A549 (cell line): ENCODE measurements around the gene SLC28A1. TPM values are rescaled to one million over a fixed set of nuclear protein-coding genes. Genes with fewer than 3 reads are reported as not detected.
"Not testable (repeated sequence)": the region's sequence is repeated elsewhere in the genome, so short reads cannot be mapped to it uniquely, and the experiment has no call there.

Experiments used
- ATAC-seq, 2 experiments: fragments of 200-7000 bp in 1 of 2; fragments of >200 bp in 1 of 2; cut with Nextera tagmentation in 1 of 2; cut with Tn5 transposase in 1 of 2; 3 replicates each; pipeline versions ENCODE4 v1.8.0 to v1.9.1; 2018 to 2020; ENCODE audit warnings: mild to moderate bottlenecking in 1 of 2, moderate library complexity in 1 of 2
- CTCF ChIA-PET: fragments of 300-600 bp; sonication (Branson Sonifier 250); formaldehyde crosslinking; extraction: SDS; loops from one replicate; lab custom pipeline; 2021; ENCODE audit warnings: antibody characterized with exemption, inconsistent platforms; lab: Yijun Ruan, JAX
- POLR2A ChIA-PET: fragments of 350-600 bp; formaldehyde crosslinking; extraction: SDS; loops from one replicate; lab custom pipeline; 2021; ENCODE audit warnings: antibody characterized with exemption, inconsistent platforms; lab: Yijun Ruan, JAX
- DNase-seq, 2 experiments: peaks; one replicate each; pipeline versions ENCODE4 v3.0.0 to v3.0.0-alpha.2; 2011 to 2016; ENCODE audit warnings: low read depth in 1 of 2, low spot score in 1 of 2
- FAIRE-seq: peaks from 2 replicates; lab custom pipeline; 2011; peaks lifted over from hg19 to GRCh38; lab: Jason Lieb, UNC
- H3K27ac ChIP-seq, 2 experiments: fragments of >200 bp; sonication (Bioruptor Twin); formaldehyde crosslinking; 3 replicates each; pipeline ENCODE4 v1.5.1; 2016 to 2017
- H3K4me1 ChIP-seq: fragments of >200 bp; sonication (Bioruptor Twin); formaldehyde crosslinking; 3 replicates; pipeline ENCODE4 v1.6.1; 2016
- H3K4me2 ChIP-seq: fragments of >200 bp; sonication (Bioruptor Twin); formaldehyde crosslinking; 3 replicates; pipeline ENCODE4 v1.6.1; 2016
- H3K4me3 ChIP-seq: fragments of >200 bp; sonication (Bioruptor Twin); formaldehyde crosslinking; 3 replicates; pipeline ENCODE4 v1.5.1; 2016
- H3K9me3 ChIP-seq: fragments of >200 bp; sonication (Bioruptor Twin); formaldehyde crosslinking; 3 replicates; pipeline ENCODE4 v1.6.1; 2016
- CEBPB ChIP-seq, 2 experiments: fragments of >200 bp in 1 of 2; sonication (Bioruptor Twin) in 1 of 2; formaldehyde crosslinking in 1 of 2; IDR thresholded peaks; 2 replicates each; pipeline ENCODE4 v1.6.1; 2012 to 2016
- CHD4 ChIP-seq: fragments of 200-600 bp; sonication (generic); IDR thresholded peaks from 2 replicates; pipeline ENCODE4 v1.6.1; 2016; ENCODE audit warnings: antibody characterized with exemption, mild to moderate bottlenecking, borderline replicate concordance
- EHF ChIP-seq: fragments of 250-450 bp; sonication (Bioruptor Pico); IDR thresholded peaks from 2 replicates; pipeline ENCODE4 v1.5.0; 2020; ENCODE audit warnings: mild to moderate bottlenecking
- FOSL2 ChIP-seq, 2 experiments: fragments of 450-650 bp in 1 of 2; fragments of >200 bp in 1 of 2; sonication (Bioruptor Twin) in 1 of 2; formaldehyde crosslinking; IDR thresholded peaks; 2 replicates each; pipeline versions ENCODE4 v1.5.0 to v1.6.1; 2016 to 2020; ENCODE audit warnings: mild to moderate bottlenecking in 1 of 2, moderate library complexity in 1 of 2
- HEYL ChIP-seq: fragments of 250-450 bp; sonication (Bioruptor Pico); IDR thresholded peaks from 2 replicates; pipeline ENCODE4 v1.8.0; 2021; ENCODE audit warnings: mild to moderate bottlenecking, moderate library complexity
- HOXB5 ChIP-seq: fragments of 250-450 bp; sonication (Bioruptor Pico); IDR thresholded peaks from 2 replicates; pipeline ENCODE4 v1.5.0; 2020; ENCODE audit warnings: mild to moderate bottlenecking, moderate library complexity
- JUNB ChIP-seq: fragments of >200 bp; sonication (Bioruptor Twin); formaldehyde crosslinking; IDR thresholded peaks from 2 replicates; pipeline ENCODE4 v1.6.1; 2016
- KDM5A ChIP-seq: fragments of 200-600 bp; sonication (generic); IDR thresholded peaks from 2 replicates; pipeline ENCODE4 v1.6.1; 2016; ENCODE audit warnings: antibody characterized with exemption, mild to moderate bottlenecking
- MAFK ChIP-seq: fragments of 450-650 bp; IDR thresholded peaks from 2 replicates; pipeline ENCODE4 v1.6.1; 2014; ENCODE audit not compliant: partially characterized antibody
- MAZ ChIP-seq: fragments of 150-350 bp; IDR thresholded peaks from 2 replicates; pipeline ENCODE4 v1.6.1; 2014; ENCODE audit warnings: antibody characterized with exemption, low read depth, low read length, borderline replicate concordance
- POLR2A ChIP-seq: IDR thresholded peaks from 2 replicates; pipeline ENCODE4 v1.6.1; 2012; ENCODE audit warnings: mild to moderate bottlenecking, low read length
- RAD21 ChIP-seq, 2 experiments: fragments of >200 bp in 1 of 2; sonication (Bioruptor Twin) in 1 of 2; formaldehyde crosslinking in 1 of 2; IDR thresholded peaks in 1 of 2; conservative IDR thresholded peaks in 1 of 2; 2 replicates in 1 of 2; 3 replicates in 1 of 2; pipeline ENCODE4 v1.6.1; 2012 to 2018; ENCODE audit warnings: inconsistent platforms in 1 of 2
- RFX5 ChIP-seq: fragments of 450-650 bp; IDR thresholded peaks from 2 replicates; pipeline ENCODE4 v1.7.1; 2014; ENCODE audit warnings: antibody characterized with exemption, mild to moderate bottlenecking, moderate library complexity
- SMC3 ChIP-seq: fragments of >200 bp; sonication (Bioruptor Twin); formaldehyde crosslinking; IDR thresholded peaks from 3 replicates; pipeline ENCODE4 v1.6.1; 2018; ENCODE audit warnings: inconsistent platforms
- SREBF2 ChIP-seq: fragments of 450-650 bp; IDR thresholded peaks from 2 replicates; pipeline ENCODE4 v1.6.1; 2014; ENCODE audit warnings: mild to moderate bottlenecking, moderate library complexity
- ZFP36 ChIP-seq: fragments of 450-650 bp; IDR thresholded peaks from 2 replicates; pipeline ENCODE4 v1.6.1; 2014; ENCODE audit warnings: borderline replicate concordance; ENCODE audit not compliant: partially characterized antibody
- ZSCAN20 ChIP-seq: fragments of 250-450 bp; sonication (Bioruptor Pico); IDR thresholded peaks from 2 replicates; pipeline ENCODE4 v1.8.0; 2022; ENCODE audit warnings: mild to moderate bottlenecking, moderate library complexity
- WGBS: methylation state at CpG from one replicate; pipeline ENCODE4 v1.1.6; 2017; ENCODE audit errors: missing lambda C conversion rate; 5-methylcytosine and 5-hydroxymethylcytosine counted together
- polyA plus RNA-seq, 4 experiments: library from polyadenylated mRNA; depleted of rRNA in 3 of 4; stranded (reverse); fragments of >200 nt; fragmentation: RNase III in 1 of 4; extraction: RNeasy Plus Mini Kit Qiagen cat#74134 plus additional on column Dnase treatment in 1 of 4; gene quantifications; 2 replicates in 3 of 4; 3 replicates in 1 of 4; pipeline ENCODE4 v1.2.3, GENCODE V29; 2011 to 2017
- TF ChIP-seq, protein P1 (sequence below): fragments of 250-450 bp; sonication (Bioruptor Pico); IDR thresholded peaks from 2 replicates; pipeline ENCODE4 v1.5.0; 2020; ENCODE audit warnings: low read depth, mild to moderate bottlenecking, moderate library complexity
- TF ChIP-seq, protein P2 (sequence below): fragments of >200 bp; sonication (Bioruptor Twin); formaldehyde crosslinking; IDR thresholded peaks from 3 replicates; pipeline ENCODE4 v1.5.1; 2016
- TF ChIP-seq, protein P3 (sequence below): fragments of >200 bp; sonication (Bioruptor Twin); formaldehyde crosslinking; IDR thresholded peaks from 2 replicates; pipeline ENCODE4 v1.6.1; 2016
- TF ChIP-seq, protein P4 (sequence below): fragments of 250-450 bp; sonication (Bioruptor Pico); IDR thresholded peaks from 2 replicates; pipeline ENCODE4 v1.5.0; 2021; ENCODE audit warnings: mild to moderate bottlenecking, moderate library complexity, borderline replicate concordance

Gene SLC28A1
- polyA plus RNA-seq, 2 of the 4 experiments (the other 2 are of a cell fraction): 0.06 to 0.13 TPM

DNA sequence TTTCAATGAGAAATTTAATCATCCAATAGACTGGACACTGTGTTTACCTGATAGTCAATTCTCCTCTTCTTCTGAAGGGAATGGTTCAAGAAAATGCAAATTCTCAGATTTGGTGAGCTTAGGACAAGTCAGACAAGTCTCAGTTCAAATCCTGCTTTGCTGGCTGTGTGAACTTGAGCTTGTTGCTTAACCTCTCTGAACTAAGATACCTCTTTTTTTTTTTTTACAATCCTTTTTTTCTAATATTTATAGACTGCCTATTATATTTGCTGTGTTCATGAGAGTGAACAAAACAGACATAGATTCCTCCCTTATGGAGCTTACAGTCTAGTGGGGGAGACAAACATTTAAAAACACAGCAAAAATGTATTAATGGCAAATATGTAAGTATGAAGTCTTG lies 8.2 kb upstream of the SLC28A1 start:
- no peak overlapping the region for H3K4me3 ChIP-seq
- TF ChIP-seq, protein P1, sequence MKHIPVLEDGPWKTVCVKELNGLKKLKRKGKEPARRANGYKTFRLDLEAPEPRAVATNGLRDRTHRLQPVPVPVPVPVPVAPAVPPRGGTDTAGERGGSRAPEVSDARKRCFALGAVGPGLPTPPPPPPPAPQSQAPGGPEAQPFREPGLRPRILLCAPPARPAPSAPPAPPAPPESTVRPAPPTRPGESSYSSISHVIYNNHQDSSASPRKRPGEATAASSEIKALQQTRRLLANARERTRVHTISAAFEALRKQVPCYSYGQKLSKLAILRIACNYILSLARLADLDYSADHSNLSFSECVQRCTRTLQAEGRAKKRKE (CRISPR knock-in tag): no peak
- TF ChIP-seq CHD4 (no peak), ZFP36 (peak; percentile 10)
- TF ChIP-seq, all 56 proteins: peak for 1
- no peaks in the 10 kb centered on the region for H3K4me1 ChIP-seq
- DNase-seq (no peak), FAIRE-seq (no peak), ATAC-seq (no peak)
- H3K4me2 ChIP-seq: no peak overlapping the region
- CTCF ChIA-PET: interaction anchor here (0.6 to 3.3 kb wide), 10 partner anchors 11 to 289 kb away, joined by 3 to 19 read pairs (median 6); no protein-coding TSS in a partner anchor
- POLR2A ChIA-PET: no interaction called here
- no peak overlapping the region for H3K27ac ChIP-seq
- H3K9me3 ChIP-seq: no peaks in the 10 kb centered on the region

DNA sequence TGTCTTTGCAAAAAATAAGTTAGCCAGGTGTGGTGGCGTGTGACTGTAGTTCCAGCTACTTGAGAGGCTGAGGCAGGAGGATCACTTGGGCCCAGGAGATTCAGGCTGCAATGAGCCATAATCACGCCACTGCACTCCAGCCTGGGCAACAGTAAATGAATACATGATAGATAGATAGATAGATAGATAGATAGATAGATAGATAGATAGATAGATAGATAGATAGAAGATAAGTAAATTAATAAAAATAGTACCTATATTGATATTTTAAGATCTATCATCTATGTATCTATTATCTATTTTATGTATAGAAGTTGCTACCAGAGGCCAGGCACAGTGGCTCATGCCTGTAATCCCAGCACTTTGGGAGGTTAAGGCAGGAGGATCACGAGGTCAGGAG lies 6.8 kb upstream of the SLC28A1 start:
- 82% methylated on average over 3 of the region's 3 CpGs for WGBS
- H3K4me1 ChIP-seq, H3K4me2 ChIP-seq, POLR2A ChIA-PET, DNase-seq, FAIRE-seq, H3K4me3 ChIP-seq, ATAC-seq, H3K27ac ChIP-seq, H3K9me3 ChIP-seq: not testable (repeated sequence)
- CTCF ChIA-PET: interaction anchor here (0.6 to 3.3 kb wide), 12 partner anchors 11 to 219 kb away, joined by 3 to 19 read pairs (median 4); partner anchors contain the start of gene NMB

DNA sequence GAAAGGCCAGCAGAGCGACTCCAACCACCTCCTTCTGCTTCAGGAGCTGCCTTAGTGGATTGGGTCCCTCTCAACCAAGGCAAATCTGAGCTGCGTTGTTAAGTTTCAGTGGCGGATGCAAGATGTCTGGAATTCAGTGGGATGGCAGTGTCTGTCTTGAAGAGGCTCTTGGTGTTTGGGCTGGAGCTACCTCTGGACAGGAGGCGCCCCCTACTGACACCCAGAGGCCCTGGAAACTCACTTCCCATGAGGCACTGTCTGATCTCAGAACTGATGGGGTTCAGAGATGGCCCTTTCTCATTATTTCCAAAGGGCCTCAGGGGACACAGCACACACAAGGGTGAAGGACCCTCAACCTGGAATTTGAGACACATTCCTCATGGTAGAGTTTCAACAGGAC lies 6.0 kb upstream of the SLC28A1 start:
- ChIA-PET CTCF (interaction anchor here (0.6 to 3.3 kb wide), 12 partner anchors 10 to 225 kb away, joined by 3 to 19 read pairs (median 4); no protein-coding TSS in a partner anchor), POLR2A (no interaction called here)
- FAIRE-seq (no peak), DNase-seq (peak; percentile 62 to 73), ATAC-seq (peak; percentile 65 to 89; a peak in 5 of 6 replicates)
- Histone ChIP-seq H3K4me1 (no peaks in the 10 kb centered on the region; the same call in 2 of the 3 replicates), H3K4me2 (no peak overlapping the region), H3K9me3 (no peaks in the 10 kb centered on the region), H3K27ac (no peak overlapping the region), H3K4me3 (no peak overlapping the region)
- 78% methylated on average over 3 of the region's 4 CpGs for WGBS
- TF ChIP-seq, protein P2, sequence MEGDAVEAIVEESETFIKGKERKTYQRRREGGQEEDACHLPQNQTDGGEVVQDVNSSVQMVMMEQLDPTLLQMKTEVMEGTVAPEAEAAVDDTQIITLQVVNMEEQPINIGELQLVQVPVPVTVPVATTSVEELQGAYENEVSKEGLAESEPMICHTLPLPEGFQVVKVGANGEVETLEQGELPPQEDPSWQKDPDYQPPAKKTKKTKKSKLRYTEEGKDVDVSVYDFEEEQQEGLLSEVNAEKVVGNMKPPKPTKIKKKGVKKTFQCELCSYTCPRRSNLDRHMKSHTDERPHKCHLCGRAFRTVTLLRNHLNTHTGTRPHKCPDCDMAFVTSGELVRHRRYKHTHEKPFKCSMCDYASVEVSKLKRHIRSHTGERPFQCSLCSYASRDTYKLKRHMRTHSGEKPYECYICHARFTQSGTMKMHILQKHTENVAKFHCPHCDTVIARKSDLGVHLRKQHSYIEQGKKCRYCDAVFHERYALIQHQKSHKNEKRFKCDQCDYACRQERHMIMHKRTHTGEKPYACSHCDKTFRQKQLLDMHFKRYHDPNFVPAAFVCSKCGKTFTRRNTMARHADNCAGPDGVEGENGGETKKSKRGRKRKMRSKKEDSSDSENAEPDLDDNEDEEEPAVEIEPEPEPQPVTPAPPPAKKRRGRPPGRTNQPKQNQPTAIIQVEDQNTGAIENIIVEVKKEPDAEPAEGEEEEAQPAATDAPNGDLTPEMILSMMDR: peak; percentile 55
- TF ChIP-seq JUNB: no peak
- peak; percentile 68 to 72 for TF ChIP-seq RAD21 (conservative IDR thresholded peaks at IDR 0.05 in 1 of 2, IDR thresholded peaks at IDR 0.05 in 1 of 2)
- peak; percentile 50 for TF ChIP-seq SMC3
- TF ChIP-seq ZSCAN20 (CRISPR knock-in tag): no peak

DNA sequence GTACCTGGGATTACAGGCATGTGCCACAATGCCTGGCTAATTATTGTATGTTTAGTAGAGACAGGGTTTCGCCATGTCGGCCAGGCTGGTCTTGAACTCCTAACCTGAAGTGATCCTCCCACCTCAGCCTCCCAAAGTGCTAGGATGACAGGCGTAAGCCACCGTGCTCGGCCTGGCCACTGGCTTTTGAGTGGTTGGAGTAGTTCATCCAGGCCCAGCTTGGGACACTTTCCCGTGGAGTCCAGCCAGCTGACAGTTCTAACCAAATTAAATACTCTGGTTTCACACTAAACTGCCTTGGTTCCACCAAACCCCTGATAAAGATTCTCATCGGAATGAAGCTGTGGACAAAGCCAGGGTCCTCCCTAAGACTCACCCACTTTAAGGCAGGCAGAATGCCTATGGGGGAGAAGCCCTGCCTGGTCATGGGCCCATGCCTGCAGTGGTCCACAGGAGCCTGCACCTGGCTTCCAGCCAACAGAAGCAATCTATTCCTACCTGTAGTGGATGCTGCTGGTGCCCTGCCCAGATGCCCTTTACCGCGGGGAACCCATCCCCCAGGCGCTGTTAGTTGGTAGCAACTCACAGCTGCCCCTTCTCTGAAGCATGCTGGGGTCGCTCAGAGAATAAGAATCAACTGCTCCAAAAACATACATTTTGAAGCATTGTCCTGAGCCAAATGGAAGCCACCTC lies 5.2 kb upstream of the SLC28A1 start:
- Histone ChIP-seq H3K27ac (peak overlapping the region in 1 of 2 experiments; percentile 29; a peak in 1 of 6 replicates), H3K4me2 (no peak overlapping the region), H3K4me1 (no peaks in the 10 kb centered on the region; the same call in 2 of the 3 replicates), H3K9me3 (no peaks in the 10 kb centered on the region), H3K4me3 (no peak overlapping the region)
- ChIA-PET POLR2A (no interaction called here), CTCF (interaction anchor here (0.6 to 3.3 kb wide), 9 partner anchors 9 to 260 kb away, joined by 3 to 19 read pairs (median 3); no protein-coding TSS in a partner anchor)
- no peak for ATAC-seq
- DNase-seq: no peak
- WGBS: 88% methylated on average over 10 of the region's 11 CpGs
- no peak for FAIRE-seq
- TF ChIP-seq, protein P3, sequence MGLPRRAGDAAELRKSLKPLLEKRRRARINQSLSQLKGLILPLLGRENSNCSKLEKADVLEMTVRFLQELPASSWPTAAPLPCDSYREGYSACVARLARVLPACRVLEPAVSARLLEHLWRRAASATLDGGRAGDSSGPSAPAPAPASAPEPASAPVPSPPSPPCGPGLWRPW: no peak
- TF ChIP-seq HEYL (CRISPR knock-in tag): no peak
- TF ChIP-seq SREBF2: no peak
- no peak for TF ChIP-seq POLR2A
- TF ChIP-seq RFX5: no peak
- TF ChIP-seq KDM5A: no peak
- no peak for TF ChIP-seq MAZ
- no peak for TF ChIP-seq CEBPB (IDR thresholded peaks at IDR 0.05)
- no peak for TF ChIP-seq HOXB5 (CRISPR knock-in tag)
- no peak for TF ChIP-seq FOSL2 (IDR thresholded peaks at IDR 0.05)
- TF ChIP-seq FOSL2 (CRISPR knock-in tag; IDR thresholded peaks at IDR 0.05): no peak
- TF ChIP-seq EHF (CRISPR knock-in tag): no peak
- no peak for TF ChIP-seq ZSCAN20 (CRISPR knock-in tag)
- TF ChIP-seq, protein P2: no peak
- TF ChIP-seq MAFK: no peak
- TF ChIP-seq, protein P4, sequence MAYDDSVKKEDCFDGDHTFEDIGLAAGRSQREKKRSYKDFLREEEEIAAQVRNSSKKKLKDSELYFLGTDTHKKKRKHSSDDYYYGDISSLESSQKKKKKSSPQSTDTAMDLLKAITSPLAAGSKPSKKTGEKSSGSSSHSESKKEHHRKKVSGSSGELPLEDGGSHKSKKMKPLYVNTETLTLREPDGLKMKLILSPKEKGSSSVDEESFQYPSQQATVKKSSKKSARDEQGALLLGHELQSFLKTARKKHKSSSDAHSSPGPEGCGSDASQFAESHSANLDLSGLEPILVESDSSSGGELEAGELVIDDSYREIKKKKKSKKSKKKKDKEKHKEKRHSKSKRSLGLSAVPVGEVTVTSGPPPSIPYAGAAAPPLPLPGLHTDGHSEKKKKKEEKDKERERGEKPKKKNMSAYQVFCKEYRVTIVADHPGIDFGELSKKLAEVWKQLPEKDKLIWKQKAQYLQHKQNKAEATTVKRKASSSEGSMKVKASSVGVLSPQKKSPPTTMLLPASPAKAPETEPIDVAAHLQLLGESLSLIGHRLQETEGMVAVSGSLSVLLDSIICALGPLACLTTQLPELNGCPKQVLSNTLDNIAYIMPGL (CRISPR knock-in tag): no peak
